Measurements from ENCODE around the gene DENND2D. TPM values are rescaled to one million over a fixed set of nuclear protein-coding genes. Genes with fewer than 3 reads are reported as not detected.

DENND2D gene
- total and polyA plus RNA-seq, 10 of the 15 experiments (the other 5 are each of a cell fraction or from before 2014, with no cell fraction given), result 149 to 375 (median 172) TPM

- TF ChIP-seq ZNF592 (IDR thresholded peaks at IDR 0.05), result no peak
- no peak for TF ChIP-seq IKZF2 (IDR thresholded peaks at IDR 0.05)
- TF ChIP-seq ZNF687 (IDR thresholded peaks at IDR 0.05), result no peak
- TF ChIP-seq SIX5 (IDR thresholded peaks at IDR 0.05; ENCODE audit: low read depth, low read length, severe bottlenecking), result no peak
- TF ChIP-seq EED (IDR thresholded peaks at IDR 0.05; ENCODE audit: low read depth), result no peak
- no peak for TF ChIP-seq SMAD1 (IDR thresholded peaks at IDR 0.05; ENCODE audit: low read depth, partially characterized antibody)
- no peak for TF ChIP-seq NRF1 (conservative IDR thresholded peaks at IDR 0.05; ENCODE audit: low read depth, low read length)
- TF ChIP-seq BHLHE40 (IDR thresholded peaks at IDR 0.05; ENCODE audit: borderline replicate concordance in 1 of 2, low read depth in 2 of 2, low read length in 1 of 2), result no peak
- no peak for TF ChIP-seq MXI1 (IDR thresholded peaks at IDR 0.05; ENCODE audit: low read depth, low read length)
- no peak for TF ChIP-seq CBFB (IDR thresholded peaks at IDR 0.05; ENCODE audit: low read depth)
These were observed 58.0 kb downstream of the DENND2D start (continued) for GRCh38 chr1:111142356-111142975.
